Ovary (tissue), 9 donors: ENCODE data around the gene CSH1. TPM values are rescaled to one million over a fixed set of nuclear protein-coding genes. Genes with fewer than 3 reads are reported as not detected.
"Not testable (repeated sequence)": the region's sequence is repeated elsewhere in the genome, so short reads cannot be mapped to it uniquely, and the experiment has no call there.

Experiments used
- DNase-seq, 5 donors: peaks; one replicate each; pipeline ENCODE4 v3.0.0-alpha.2; 2019 to 2020
- H3K27ac ChIP-seq, 2 donors: fragments of 200-600 bp; one replicate each; pipeline versions ENCODE4 v1.5.1 to v1.8.0; 2019 to 2022
- H3K27me3 ChIP-seq: fragments of 200-600 bp; one replicate; pipeline ENCODE4 v1.8.0; 2022
- H3K36me3 ChIP-seq: fragments of 200-600 bp; sonication (generic); one replicate; pipeline ENCODE4 v1.5.1; 2019
- H3K4me1 ChIP-seq: one replicate; pipeline ENCODE4 v1.8.1; 2013; ENCODE audit warnings: mild to moderate bottlenecking, moderate library complexity; ENCODE audit not compliant: insufficient read depth
- H3K4me3 ChIP-seq: fragments of 200-600 bp; sonication (generic); one replicate; pipeline ENCODE4 v1.5.1; 2017
- H3K9me3 ChIP-seq, 2 donors: fragments of 200-600 bp in 1 of 2; sonication (generic) in 1 of 2; one replicate each; pipeline versions ENCODE4 v1.5.1 to v1.8.1; 2013 to 2019; ENCODE audit warnings: mild to moderate bottlenecking in 1 of 2, moderate library complexity in 1 of 2
- EP300 ChIP-seq: sonication (generic); formaldehyde crosslinking; IDR thresholded peaks from one replicate; pipeline ENCODE4 v1.6.1; 2017; ENCODE audit warnings: antibody characterized with exemption
- POLR2A ChIP-seq: fragments of 450-650 bp; IDR thresholded peaks from one replicate; pipeline ENCODE4 v1.6.1; 2017; ENCODE audit warnings: antibody characterized with exemption, mild to moderate bottlenecking, moderate library complexity
- WGBS, 3 donors: extraction: QIAGEN DNeasy Blood & Tissue Kit in 1 of 3; methylation state at CpG; one replicate each; pipeline versions ENCODE4 v1.1.5 to v1.1.7; 2013 to 2017; 5-methylcytosine and 5-hydroxymethylcytosine counted together
- intact Hi-C, 4 donors: fragments of 100-400 bp; cut with DNase I; formaldehyde crosslinking; loops; one replicate each; pipeline versions ENCODE4 v1.11.0 to v1.15.1; 2022 to 2023
- polyA plus RNA-seq, 2 donors: library from polyadenylated mRNA; stranded (reverse); fragments of 200-250 nt in 1 of 2; fragments of 350-450 nt in 1 of 2; fragmentation: Illumina TruSeq in 1 of 2; extraction: RNeasy Lipid Tissue Mini Kit (QIAGEN cat#74804) in 1 of 2; gene quantifications; one replicate each; pipeline ENCODE4 v1.2.3, GENCODE V29; 2013 to 2014
- total RNA-seq, 7 donors: library from RNA; depleted of rRNA in 2 of 7; stranded (reverse); fragments of >200 nt in 2 of 7; fragmentation: NEBNext Ultra II Directional in 3 of 7; extraction: Animal tissue kit (Norgen Biotek cat#: 25700) in 3 of 7; gene quantifications; one replicate each; pipeline versions ENCODE4 v1.1.0 to v1.2.4, GENCODE V29; 2016 to 2023
- TF ChIP-seq, protein P1 (sequence below), 3 donors: fragments of 450-650 bp in 2 of 3; fragments of 200-600 bp in 1 of 3; IDR thresholded peaks; one replicate each; pipeline versions ENCODE4 v1.5.1 to v1.8.0; 2016 to 2022; ENCODE audit warnings: antibody characterized with exemption in 3 of 3, mild to moderate bottlenecking in 1 of 3
- donor health status: DM: no; HTN: no; CAD: no; lungs with moderate emphysema.
- donor health status: DM: no; HTN: no; CAD: no.
- donor health status: Bipolar disorder and iron deficiency.
- donor health status: DM: yes; HTN: yes; CAD: no.
- donor health status: DM: no; HTN: no; CAD: no.
- donor health status: DM: yes; HTN: yes; CAD: no.

Gene CSH1
- total and polyA plus RNA-seq, 9 donors = not detected

DNA sequence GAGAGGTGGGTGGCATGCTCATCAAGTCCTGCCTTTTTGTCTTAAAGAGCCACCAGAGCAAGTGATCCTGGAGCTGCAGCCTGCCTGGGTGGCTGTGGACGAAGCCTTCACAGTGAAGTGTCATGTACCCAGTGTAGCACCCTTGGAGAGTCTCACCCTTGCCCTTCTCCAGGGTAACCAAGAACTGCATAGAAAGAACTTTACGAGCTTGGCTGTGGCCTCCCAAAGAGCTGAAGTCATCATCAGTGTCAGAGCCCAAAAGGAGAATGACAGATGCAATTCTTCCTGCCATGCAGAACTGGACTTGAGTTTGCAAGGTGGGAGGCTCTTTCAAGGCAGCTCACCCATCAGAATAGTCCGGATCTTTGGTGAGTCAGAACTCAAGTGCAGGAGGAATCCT lies 37.1 kb downstream of the CSH1 start:
- Histone ChIP-seq H3K4me3 (no peak overlapping the region), H3K27me3 (no peaks in the 10 kb centered on the region), H3K36me3 (no peaks in the 10 kb centered on the region), H3K4me1 (no peaks in the 10 kb centered on the region), H3K27ac (no peak overlapping the region), H3K9me3 (no peaks in the 10 kb centered on the region)
- intact Hi-C loops = no loop called here
- no peak for DNase-seq
- TF ChIP-seq, protein P1, sequence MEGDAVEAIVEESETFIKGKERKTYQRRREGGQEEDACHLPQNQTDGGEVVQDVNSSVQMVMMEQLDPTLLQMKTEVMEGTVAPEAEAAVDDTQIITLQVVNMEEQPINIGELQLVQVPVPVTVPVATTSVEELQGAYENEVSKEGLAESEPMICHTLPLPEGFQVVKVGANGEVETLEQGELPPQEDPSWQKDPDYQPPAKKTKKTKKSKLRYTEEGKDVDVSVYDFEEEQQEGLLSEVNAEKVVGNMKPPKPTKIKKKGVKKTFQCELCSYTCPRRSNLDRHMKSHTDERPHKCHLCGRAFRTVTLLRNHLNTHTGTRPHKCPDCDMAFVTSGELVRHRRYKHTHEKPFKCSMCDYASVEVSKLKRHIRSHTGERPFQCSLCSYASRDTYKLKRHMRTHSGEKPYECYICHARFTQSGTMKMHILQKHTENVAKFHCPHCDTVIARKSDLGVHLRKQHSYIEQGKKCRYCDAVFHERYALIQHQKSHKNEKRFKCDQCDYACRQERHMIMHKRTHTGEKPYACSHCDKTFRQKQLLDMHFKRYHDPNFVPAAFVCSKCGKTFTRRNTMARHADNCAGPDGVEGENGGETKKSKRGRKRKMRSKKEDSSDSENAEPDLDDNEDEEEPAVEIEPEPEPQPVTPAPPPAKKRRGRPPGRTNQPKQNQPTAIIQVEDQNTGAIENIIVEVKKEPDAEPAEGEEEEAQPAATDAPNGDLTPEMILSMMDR (IDR thresholded peaks at IDR 0.05) = no peak
- no peak for TF ChIP-seq POLR2A
- TF ChIP-seq EP300 = no peak
- 73 to 86% (median 79%) methylated on average over 3 of the region's 3 CpGs for WGBS, 3 donors

DNA sequence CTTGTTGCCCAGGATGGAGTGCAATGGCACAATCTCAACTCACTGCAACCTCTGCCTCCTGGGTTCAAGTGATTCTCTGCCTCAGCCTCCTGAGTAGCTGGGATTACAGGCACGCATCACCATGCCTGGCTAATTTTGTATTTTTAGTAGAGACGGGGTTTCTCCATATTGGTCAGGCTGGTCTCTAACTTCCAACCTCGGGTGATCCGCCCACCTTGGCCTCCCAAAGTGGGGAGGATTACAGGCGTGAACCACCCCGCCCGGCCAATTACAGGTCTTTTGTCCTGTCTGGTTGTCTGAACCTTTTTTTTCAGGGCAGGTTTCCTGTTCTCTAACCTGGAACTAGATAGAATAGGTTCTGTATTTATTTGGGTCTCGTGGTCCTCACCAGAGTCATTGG lies 39.9 kb downstream of the CSH1 start:
- H3K36me3 ChIP-seq, intact Hi-C loops, H3K4me1 ChIP-seq, DNase-seq, H3K27me3 ChIP-seq, H3K27ac ChIP-seq, H3K9me3 ChIP-seq, H3K4me3 ChIP-seq: not testable (repeated sequence)
- 89 to 94% (median 94%) methylated on average over 8 of the region's 8 CpGs for WGBS, 3 donors

DNA sequence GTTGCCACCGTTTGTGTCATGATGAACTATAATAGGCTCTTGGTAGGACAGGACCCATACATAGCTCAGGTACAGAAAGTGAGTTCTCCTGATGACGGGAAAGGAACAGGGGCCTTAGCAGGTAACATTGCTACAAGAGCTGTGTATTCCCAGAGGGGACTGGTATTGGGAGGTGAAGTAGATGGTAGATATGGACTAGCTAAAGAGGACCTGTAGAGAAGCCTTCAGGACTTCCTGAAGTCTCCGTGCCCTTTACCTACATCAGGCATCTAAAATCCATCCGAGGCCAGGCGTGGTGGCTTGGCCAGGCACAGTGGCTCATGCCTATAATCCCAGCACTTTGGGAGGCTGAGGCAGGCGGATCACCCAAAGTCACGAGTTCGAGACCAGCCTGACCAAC lies 41.2 kb downstream of the CSH1 start:
- WGBS, 3 donors = 87 to 90% (median 90%) methylated on average over 8 of the region's 8 CpGs
- Histone ChIP-seq H3K27ac (no peak overlapping the region), H3K36me3 (no peaks in the 10 kb centered on the region), H3K27me3 (no peaks in the 10 kb centered on the region), H3K9me3 (no peaks in the 10 kb centered on the region), H3K4me3 (no peak overlapping the region), H3K4me1 (no peaks in the 10 kb centered on the region)
- intact Hi-C loops = no loop called here
- no peak for DNase-seq
- TF ChIP-seq POLR2A (no peak), EP300 (no peak)
- TF ChIP-seq, protein P1 (IDR thresholded peaks at IDR 0.05) = no peak

DNA sequence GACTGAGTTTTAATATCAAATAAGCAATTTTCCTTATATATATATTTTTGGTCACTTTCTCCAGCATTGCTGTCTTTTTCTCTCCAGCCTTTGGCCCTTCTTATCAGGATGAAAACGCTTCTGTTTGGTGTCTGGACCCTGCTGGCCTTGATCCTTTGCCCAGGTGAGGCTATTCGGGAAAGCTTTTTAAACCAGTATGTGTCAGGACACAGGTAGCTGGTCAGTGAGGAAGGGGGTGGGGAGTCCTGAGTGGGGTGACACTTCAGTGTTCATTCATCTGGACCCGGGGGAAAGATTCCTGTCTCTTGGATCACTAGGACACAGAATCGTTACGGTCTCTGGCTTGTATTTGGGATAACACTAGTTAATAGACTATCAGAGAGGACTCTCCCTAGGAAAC lies 41.7 kb downstream of the CSH1 start:
- intact Hi-C loops = no loop called here
- no peaks in the 10 kb centered on the region for H3K4me1 ChIP-seq
- H3K27me3 ChIP-seq = no peaks in the 10 kb centered on the region
- no peak overlapping the region for H3K4me3 ChIP-seq
- no peaks in the 10 kb centered on the region for H3K9me3 ChIP-seq
- no peak for DNase-seq
- 68 to 74% (median 72%) methylated on average over 5 of the region's 5 CpGs for WGBS, 3 donors
- H3K36me3 ChIP-seq = no peaks in the 10 kb centered on the region
- TF ChIP-seq EP300 (no peak), POLR2A (no peak)
- TF ChIP-seq, protein P1 (IDR thresholded peaks at IDR 0.05) = no peak
- no peak overlapping the region for H3K27ac ChIP-seq

DNA sequence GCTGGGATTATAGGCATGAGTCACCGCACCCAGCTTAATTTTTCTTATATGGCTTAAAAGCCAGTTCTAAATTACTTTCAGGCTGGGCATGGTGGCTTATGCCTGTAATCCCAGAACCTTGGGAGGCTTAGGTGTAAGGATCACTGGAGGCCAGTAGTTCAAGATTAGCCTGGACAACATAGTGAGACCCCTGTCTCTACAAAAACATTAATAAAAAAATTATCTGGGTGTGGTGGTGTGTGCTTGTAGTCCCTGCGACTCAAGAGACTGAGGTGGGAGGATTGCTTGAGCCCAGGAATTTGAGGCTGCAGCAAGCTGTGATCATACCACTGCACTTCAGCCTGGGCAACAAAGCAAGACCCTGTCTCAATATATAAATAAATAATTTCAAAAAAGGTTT lies 43.1 kb downstream of the CSH1 start:
- no peaks in the 10 kb centered on the region for H3K9me3 ChIP-seq
- 74 to 85% (median 79%) methylated on average over 2 of the region's 2 CpGs for WGBS, 3 donors
- TF ChIP-seq POLR2A = no peak
- TF ChIP-seq, protein P1 (IDR thresholded peaks at IDR 0.05) = no peak
- TF ChIP-seq EP300 = no peak
- DNase-seq = no peak
- intact Hi-C loops = no loop called here
- no peaks in the 10 kb centered on the region for H3K27me3 ChIP-seq
- H3K36me3 ChIP-seq = no peaks in the 10 kb centered on the region
- no peak overlapping the region for H3K27ac ChIP-seq
- H3K4me1 ChIP-seq = peaks cover 4% of the 10 kb centered on the region
- H3K4me3 ChIP-seq = no peak overlapping the region
